GM12872 (cell line): Measurements from ENCODE around the gene CIB1.

Experiments
- CTCF ChIP-seq: IDR thresholded peaks from 3 replicates; pipeline ENCODE4 v1.5.1; 2011; ENCODE audit warnings: low read depth, mild to moderate bottlenecking, low read length, moderate library complexity; ENCODE audit not compliant: insufficient read depth

Gene CIB1

GRCh38 chr15:90211009-90211408, 22.7 kb downstream of the CIB1 start:
- no peak for TF ChIP-seq CTCF

- TF ChIP-seq CTCF: no peak
These were observed 23.1 kb downstream of the CIB1 start for GRCh38 chr15:90210593-90210992.

GRCh38 chr15:90209591-90209990, 24.1 kb downstream of the CIB1 start:
- no peak for TF ChIP-seq CTCF

GRCh38 chr15:90208356-90208755, 25.4 kb downstream of the CIB1 start:
- TF ChIP-seq CTCF: no peak

GRCh38 chr15:90207252-90207651, 26.5 kb downstream of the CIB1 start:
- TF ChIP-seq CTCF: no peak

- TF ChIP-seq CTCF: no peak
These were observed 27.9 kb downstream of the CIB1 start for GRCh38 chr15:90205886-90206285.

GRCh38 chr15:90205050-90205848, 28.5 kb downstream of the CIB1 start:
- TF ChIP-seq CTCF: no peak
